CD4-positive, alpha-beta T cell treated with Interleukin-12 subunit alpha and Interleukin-12 subunit beta, for 1 hour (primary cell): ENCODE measurements around the gene TMEM144.

Experiments used
- DNase-seq: peaks from one replicate; pipeline ENCODE4 v3.0.0-alpha.2; 2020

The TMEM144 gene

GRCh38 chr4:158209825-158210807 lies at the start of gene TMEM144:
Gene TMEM144 (plus strand): TSS chr4:158210486. CDS start chr4:158212668, 2,182 bp downstream.
- peak; percentile 4 for DNase-seq

GRCh38 chr4:158161551-158162354 lies 48.5 kb upstream of the TMEM144 start:
- no peak for DNase-seq

DNA sequence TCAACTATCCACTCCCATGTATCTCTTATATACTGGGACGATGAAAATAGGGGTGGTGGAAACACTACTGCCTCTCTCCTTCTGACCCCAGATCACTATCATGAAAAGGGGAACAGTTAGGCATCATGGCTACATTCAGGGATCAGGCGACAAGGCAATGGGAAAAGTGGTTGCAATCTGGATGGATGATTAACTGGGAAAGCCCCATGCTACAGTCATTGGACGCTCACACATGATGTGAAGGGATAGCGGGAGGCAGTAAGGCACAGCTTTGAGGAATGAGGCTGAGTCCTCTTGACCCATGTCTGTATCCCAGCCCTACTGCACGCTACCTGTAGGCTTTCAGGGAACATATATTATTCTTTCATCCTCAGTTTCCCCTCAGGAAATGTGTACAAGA lies 47.7 kb upstream of the TMEM144 start:
- DNase-seq: no peak

GRCh38 chr4:158163941-158164767 lies 46.1 kb upstream of the TMEM144 start:
- no peak for DNase-seq

- no peak for DNase-seq
These were observed 45.5 kb upstream of the TMEM144 start for GRCh38 chr4:158164768-158165213.

DNA sequence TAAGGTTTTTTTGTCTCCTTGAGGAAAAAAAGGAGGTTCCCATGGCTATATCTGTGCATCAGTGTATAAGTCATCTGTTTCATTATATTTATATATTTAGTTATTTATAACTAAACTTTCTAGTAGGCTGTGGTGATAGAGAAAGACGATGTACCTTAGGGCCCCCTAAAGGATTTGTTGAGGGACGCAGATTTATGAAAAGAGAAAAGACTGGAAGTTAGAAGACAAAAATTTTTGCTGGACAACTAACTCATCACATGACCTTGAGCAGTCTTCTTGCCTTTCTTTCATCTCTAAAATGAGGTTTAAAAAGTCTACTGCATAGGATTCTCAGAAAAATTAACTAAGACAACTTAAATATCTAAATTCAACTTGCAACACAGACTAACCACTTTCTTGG lies 43.6 kb upstream of the TMEM144 start:
- no peak for DNase-seq

DNA sequence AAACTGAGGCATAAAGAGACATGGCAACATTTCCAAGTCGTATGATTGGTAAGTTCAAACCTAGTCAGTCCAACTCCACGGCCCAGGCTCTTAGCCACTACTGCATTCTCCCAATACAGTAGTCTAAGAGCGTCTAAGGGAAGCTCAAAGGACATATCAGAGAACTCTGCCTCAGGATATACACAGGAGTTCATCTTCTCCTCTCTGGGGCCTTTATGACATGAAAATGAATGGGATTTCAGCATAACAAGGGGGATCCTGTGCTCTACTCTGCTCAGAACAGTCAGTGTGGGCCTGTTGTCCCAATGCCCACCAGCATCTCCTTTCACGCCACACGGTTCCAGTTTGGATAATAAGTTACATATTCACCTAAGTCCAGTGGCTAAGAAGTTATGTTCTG lies 41.7 kb upstream of the TMEM144 start:
- DNase-seq: no peak

DNA sequence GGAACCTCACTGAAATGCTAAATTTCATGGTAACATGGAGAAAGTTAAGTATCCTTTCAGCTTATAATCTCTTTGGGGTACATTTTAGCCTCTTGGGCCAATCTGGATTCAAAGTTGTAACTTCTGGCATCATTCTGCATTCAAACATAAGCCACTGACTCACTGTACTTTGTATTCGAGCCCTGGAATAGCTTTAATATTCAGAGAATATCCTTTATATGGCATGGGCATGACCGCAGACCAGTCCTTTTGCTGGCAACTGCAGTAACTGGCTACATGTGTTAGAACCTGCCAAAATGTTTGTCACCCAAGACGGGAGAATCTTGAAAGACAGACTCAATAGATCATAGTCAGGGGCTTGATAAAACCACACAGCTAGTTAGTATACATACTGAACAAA lies 40.8 kb upstream of the TMEM144 start:
- DNase-seq: no peak

- DNase-seq: no peak
These were observed 40.2 kb upstream of the TMEM144 start for GRCh38 chr4:158169931-158170690.

DNA sequence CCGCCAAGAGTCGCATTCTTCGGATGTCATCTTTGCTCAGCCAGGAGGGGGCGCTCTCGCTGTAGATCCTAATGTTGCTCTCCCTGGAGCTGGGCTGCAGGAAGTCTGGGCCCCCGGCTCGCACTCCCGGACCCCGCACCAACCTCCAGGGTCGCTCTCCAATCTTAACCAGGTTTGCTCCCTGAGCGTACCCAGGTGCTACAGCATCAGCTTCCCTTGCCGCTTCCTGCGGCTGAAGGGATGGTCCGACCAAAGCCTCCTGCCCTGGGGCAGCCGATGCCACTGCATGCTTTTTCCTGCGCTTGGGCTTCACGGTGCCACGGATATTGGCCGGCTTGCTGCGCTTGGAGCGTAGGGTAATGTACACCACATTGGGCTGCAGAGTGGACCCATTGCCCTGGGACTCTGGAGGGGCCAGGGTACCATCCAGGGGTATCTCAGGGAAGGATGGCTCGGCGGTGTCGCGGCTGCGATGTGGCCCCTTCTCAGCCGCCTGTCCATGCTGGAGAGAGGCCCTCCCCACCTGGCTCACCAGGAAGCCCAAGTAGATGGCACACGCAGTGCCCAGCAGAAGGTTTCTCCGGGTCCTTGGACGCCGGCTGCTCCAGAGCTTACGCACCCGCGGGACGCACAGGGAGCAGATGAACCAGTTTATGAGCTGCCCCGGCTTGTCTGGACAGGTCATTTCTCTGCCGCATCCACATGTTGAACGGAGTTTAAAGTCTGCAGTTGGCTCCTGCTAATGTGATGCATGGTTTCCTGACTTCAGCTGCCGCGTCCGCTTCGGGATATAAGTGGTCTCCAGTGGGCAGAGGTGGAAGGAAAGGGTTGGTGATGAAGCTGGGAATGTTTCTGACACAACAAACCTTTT lies 39.4 kb upstream of the TMEM144 start:
- peak; percentile 5 for DNase-seq

GRCh38 chr4:158172261-158173258 lies 37.7 kb upstream of the TMEM144 start, which contains the start of gene GASK1B:
Gene GASK1B (minus strand): TSS chr4:158173025. CDS start chr4:158171375, 1,650 bp downstream.
- DNase-seq: no peak

DNA sequence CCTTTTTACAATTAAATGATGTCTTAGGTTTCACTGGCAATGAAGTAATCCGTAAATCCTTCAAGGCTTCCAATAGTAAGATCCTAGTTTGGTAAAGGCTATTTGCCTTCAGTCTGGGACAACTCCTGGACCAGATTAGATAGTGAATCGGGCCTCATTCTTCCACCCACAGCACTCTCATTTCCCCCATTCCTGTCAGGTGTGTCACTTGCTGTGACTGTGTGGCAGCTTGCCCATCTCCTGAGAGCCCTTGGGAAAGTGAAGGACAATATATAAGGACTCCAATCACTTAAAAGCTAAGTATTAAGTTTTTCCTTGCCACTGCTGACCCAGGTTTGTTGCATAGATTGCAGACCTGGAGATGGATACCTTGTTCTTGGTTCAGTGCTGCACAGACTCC lies 34.2 kb upstream of the TMEM144 start:
- DNase-seq: no peak

DNA sequence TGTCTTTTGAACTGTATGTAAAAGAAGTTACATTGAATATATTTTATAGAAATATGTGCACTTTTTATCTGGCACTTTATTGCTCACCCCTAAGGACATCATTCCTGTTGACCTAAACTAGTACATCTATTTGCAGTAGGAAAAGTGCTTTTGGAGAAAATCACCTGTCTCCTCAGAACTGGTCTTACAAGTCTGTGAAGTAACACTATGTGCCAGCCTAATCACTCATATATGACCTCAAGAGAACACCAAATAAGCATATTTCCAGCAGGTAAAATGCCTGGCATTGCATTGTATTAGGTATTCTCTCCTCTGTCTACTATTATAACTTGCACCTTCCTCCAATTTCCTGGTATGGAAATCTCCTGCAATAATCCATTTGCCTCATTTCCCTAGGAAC lies 33.5 kb upstream of the TMEM144 start:
- DNase-seq: no peak

DNA sequence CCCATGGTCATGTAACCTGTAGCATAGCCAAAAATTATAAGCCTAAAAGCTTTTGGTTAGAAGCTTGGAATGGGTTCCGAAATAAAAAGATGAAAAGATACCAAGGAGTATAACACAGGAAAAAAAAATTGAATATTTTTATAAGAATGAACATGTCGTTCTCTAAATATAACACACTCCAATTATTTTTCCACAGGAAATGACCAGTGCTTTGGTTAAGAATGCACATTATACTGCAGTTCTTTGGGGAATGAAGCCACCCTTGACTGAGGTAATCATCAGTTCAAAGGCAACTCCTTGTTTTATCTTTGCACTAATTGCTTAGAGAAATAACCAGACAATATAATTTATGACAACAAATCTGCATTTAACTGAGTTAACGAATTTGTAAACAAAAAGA lies 30.8 kb upstream of the TMEM144 start:
- no peak for DNase-seq

DNA sequence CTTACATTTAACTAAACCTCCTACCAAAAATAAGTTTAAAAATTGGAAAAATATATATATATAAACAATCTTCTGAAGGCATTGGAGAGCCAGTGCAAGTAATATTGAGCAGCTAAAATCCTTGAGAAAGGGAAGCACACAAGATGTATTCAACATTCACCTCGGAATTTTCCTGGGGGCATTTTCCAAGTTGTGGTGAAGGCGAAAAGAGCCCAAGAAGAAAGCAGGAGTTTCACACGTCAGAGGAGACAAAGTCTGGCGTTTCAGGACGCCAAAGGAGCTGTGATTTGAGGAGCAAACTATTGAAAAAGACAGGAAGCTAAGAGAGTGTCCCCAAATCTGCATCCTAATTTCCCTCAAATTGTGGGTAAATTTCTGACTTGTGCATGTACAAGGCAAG lies 28.4 kb upstream of the TMEM144 start:
- DNase-seq: no peak

DNA sequence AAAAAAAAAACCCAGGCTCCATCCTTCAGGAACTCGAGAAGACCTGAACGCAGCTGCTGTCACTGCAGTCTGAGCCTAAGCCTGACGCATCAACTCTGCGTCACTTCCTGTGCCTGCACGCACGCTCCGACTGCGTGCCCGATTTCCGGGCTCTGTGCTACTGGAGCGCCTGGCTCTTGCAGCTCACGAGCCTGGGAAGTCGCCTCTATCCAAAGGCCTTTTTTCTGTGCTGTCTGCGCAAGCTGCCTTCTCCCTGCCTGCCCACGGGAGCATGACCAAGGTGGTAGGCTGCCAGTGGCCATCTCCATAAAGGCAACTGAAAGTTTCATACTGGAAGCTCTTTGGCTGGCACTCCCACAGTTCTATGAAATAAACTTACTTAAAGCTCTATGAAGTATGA lies 27.6 kb upstream of the TMEM144 start:
- no peak for DNase-seq

GRCh38 chr4:158186815-158187214 lies 23.5 kb upstream of the TMEM144 start:
- no peak for DNase-seq

GRCh38 chr4:158189422-158189821 lies 20.9 kb upstream of the TMEM144 start:
- DNase-seq: no peak

DNA sequence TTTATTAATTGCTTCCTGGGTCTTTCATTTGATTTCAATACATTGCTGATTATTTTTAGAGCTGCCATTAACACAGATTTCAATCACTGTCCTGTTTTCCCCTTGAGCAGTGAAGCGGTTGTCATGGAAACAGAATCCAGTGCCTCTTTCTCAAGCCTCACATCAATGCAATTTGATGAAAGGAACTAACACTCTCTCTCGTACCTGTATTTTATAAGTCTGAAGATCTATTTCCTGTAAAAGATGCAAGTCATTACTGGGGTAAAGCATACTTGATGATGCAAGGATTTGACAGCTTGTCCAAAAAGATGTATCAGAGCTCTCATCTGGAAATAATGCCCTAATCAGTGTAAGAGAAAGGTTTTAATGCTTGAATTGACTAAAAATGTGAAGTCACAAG lies 19.6 kb upstream of the TMEM144 start:
- no peak for DNase-seq
